Gastrocnemius medialis (tissue), 4 donors: ENCODE data around the gene OR10G2. TPM values are rescaled to one million over a fixed set of nuclear protein-coding genes. Genes with fewer than 3 reads are reported as not detected.
"Not testable (repeated sequence)": the region's sequence is repeated elsewhere in the genome, so short reads cannot be mapped to it uniquely, and the experiment has no call there.

Experiments
- ATAC-seq, 2 donors: fragments of 150-250 bp; one replicate each; pipeline ENCODE4 v1.9.1; 2016
- DNase-seq, 2 donors: peaks; one replicate each; pipeline ENCODE4 v3.0.0-alpha.2; 2019
- H3K27ac ChIP-seq, 4 donors: fragments of 200-600 bp; sonication (generic); 1 replicate in 1 of 4; 2 replicates in 3 of 4; pipeline ENCODE4 v1.5.1; 2016 to 2018; ENCODE audit warnings: mild to moderate bottlenecking in 2 of 4, moderate library complexity in 1 of 4
- H3K27me3 ChIP-seq, 3 donors: fragments of 200-600 bp; sonication (generic) in 2 of 3; 1 replicate in 1 of 3; 2 replicates in 2 of 3; pipeline versions ENCODE4 v1.5.1 to v1.6.0; 2016 to 2019; ENCODE audit warnings: mild to moderate bottlenecking in 1 of 3, moderate library complexity in 1 of 3
- H3K36me3 ChIP-seq, 2 donors: fragments of 200-600 bp; sonication (generic) in 1 of 2; one replicate each; pipeline ENCODE4 v1.5.1; 2017 to 2018
- H3K4me1 ChIP-seq, 2 donors: fragments of 200-600 bp; sonication (generic) in 1 of 2; one replicate each; pipeline ENCODE4 v1.5.1; 2016 to 2017; ENCODE audit warnings: mild to moderate bottlenecking in 2 of 2
- H3K4me3 ChIP-seq, 4 donors: fragments of 200-600 bp; sonication (generic) in 3 of 4; 1 replicate in 1 of 4; 2 replicates in 3 of 4; pipeline ENCODE4 v1.5.1; 2016 to 2019; ENCODE audit warnings: mild to moderate bottlenecking in 2 of 4
- H3K9me3 ChIP-seq, 3 donors: fragments of 200-600 bp; sonication (generic) in 2 of 3; 1 replicate in 1 of 3; 2 replicates in 2 of 3; pipeline ENCODE4 v1.5.1; 2016 to 2019
- POLR2A ChIP-seq, 2 donors: fragments of 450-650 bp; IDR thresholded peaks; one replicate each; pipeline ENCODE4 v1.6.1; 2017; ENCODE audit warnings: antibody characterized with exemption in 2 of 2, mild to moderate bottlenecking in 2 of 2, moderate library complexity in 2 of 2
- in situ Hi-C, 4 donors: fragments of 200-750 bp; cut with MboI; loops; one replicate each; pipeline versions ENCODE4 v1.15.0 to v1.8.0; 2017; ENCODE audit warnings: low sequenced_read_pairs in 4 of 4
- intact Hi-C: fragments of 100-400 bp; cut with DNase I; formaldehyde crosslinking; loops from one replicate; pipeline ENCODE4 v1.15.1; 2023; ENCODE audit warnings: low total_unique reads
- total RNA-seq, 4 donors: library from RNA; depleted of rRNA; stranded (reverse); fragments of >200 nt; gene quantifications; one replicate each; pipeline versions ENCODE4 v1.1.0 to v1.2.3, GENCODE V29; 2016
- TF ChIP-seq, protein P1 (sequence below), 5 experiments: fragments of 450-650 bp in 3 of 5; fragments of 200-600 bp in 2 of 5; sonication (generic) in 2 of 5; IDR thresholded peaks in 4 of 5; conservative IDR thresholded peaks in 1 of 5; 1 replicate in 4 of 5; 2 replicates in 1 of 5; pipeline ENCODE4 v1.5.1; 2016 to 2019; ENCODE audit warnings: antibody characterized with exemption in 5 of 5, mild to moderate bottlenecking in 3 of 5, moderate library complexity in 3 of 5

The OR10G2 gene
- total RNA-seq, 4 donors from 2014 or later: not detected

DNA sequence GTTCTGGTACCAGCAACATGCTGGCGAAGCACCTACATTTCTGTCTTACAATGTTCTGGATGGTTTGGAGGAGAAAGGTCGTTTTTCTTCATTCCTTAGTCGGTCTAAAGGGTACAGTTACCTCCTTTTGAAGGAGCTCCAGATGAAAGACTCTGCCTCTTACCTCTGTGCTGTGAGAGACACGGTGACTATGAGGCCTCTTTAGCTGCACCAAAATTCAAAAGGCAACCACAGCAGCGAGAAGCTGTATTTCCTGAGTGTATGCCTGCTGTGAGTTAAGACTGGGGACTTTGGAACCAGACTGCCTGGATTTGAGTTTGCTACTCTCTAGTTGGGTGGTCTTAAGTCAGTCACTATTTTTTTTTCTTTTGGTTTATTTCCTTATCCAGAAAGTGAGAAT, 8.7 kb upstream of the OR10G2 start:
- Histone ChIP-seq H3K27me3 (no peaks in the 10 kb centered on the region), H3K36me3 (no peaks in the 10 kb centered on the region), H3K9me3 (no peaks in the 10 kb centered on the region), H3K4me3 (no peak overlapping the region), H3K27ac (no peak overlapping the region), H3K4me1 (no peaks in the 10 kb centered on the region)
- in situ Hi-C loops: no loop called here
- TF ChIP-seq POLR2A (IDR thresholded peaks at IDR 0.05): no peak
- TF ChIP-seq, protein P1, sequence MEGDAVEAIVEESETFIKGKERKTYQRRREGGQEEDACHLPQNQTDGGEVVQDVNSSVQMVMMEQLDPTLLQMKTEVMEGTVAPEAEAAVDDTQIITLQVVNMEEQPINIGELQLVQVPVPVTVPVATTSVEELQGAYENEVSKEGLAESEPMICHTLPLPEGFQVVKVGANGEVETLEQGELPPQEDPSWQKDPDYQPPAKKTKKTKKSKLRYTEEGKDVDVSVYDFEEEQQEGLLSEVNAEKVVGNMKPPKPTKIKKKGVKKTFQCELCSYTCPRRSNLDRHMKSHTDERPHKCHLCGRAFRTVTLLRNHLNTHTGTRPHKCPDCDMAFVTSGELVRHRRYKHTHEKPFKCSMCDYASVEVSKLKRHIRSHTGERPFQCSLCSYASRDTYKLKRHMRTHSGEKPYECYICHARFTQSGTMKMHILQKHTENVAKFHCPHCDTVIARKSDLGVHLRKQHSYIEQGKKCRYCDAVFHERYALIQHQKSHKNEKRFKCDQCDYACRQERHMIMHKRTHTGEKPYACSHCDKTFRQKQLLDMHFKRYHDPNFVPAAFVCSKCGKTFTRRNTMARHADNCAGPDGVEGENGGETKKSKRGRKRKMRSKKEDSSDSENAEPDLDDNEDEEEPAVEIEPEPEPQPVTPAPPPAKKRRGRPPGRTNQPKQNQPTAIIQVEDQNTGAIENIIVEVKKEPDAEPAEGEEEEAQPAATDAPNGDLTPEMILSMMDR (IDR thresholded peaks at IDR 0.05 in 4 of 5, conservative IDR thresholded peaks at IDR 0.05 in 1 of 5): no peak
- intact Hi-C loops: no loop called here
- no peak for ATAC-seq
- no peak for DNase-seq

DNA sequence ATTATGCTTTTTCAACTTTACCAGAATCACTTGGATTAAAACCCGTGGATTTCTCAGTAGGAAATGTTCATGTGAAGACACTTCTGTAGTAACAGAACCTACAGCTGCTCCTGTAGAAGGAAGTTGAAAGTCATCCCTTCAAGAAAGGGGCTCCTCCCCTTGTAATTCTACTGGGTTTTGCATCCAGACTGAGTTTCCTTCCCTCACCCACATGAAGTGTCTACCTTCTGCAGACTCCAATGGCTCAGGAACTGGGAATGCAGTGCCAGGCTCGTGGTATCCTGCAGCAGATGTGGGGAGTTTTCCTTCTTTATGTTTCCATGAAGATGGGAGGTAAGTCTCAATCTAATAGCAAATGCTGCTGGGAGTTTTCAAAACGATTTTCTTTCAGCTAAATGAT, 7.9 kb upstream of the OR10G2 start:
- no peaks in the 10 kb centered on the region for H3K27me3 ChIP-seq
- DNase-seq (no peak), ATAC-seq (no peak)
- no peak overlapping the region for H3K27ac ChIP-seq
- no peak for TF ChIP-seq POLR2A (IDR thresholded peaks at IDR 0.05)
- TF ChIP-seq, protein P1 (IDR thresholded peaks at IDR 0.05 in 4 of 5, conservative IDR thresholded peaks at IDR 0.05 in 1 of 5): no peak
- H3K36me3 ChIP-seq: no peaks in the 10 kb centered on the region
- no peak overlapping the region for H3K4me3 ChIP-seq
- H3K4me1 ChIP-seq: no peaks in the 10 kb centered on the region
- in situ Hi-C loops: no loop called here
- intact Hi-C loops: no loop called here
- H3K9me3 ChIP-seq: no peaks in the 10 kb centered on the region

DNA sequence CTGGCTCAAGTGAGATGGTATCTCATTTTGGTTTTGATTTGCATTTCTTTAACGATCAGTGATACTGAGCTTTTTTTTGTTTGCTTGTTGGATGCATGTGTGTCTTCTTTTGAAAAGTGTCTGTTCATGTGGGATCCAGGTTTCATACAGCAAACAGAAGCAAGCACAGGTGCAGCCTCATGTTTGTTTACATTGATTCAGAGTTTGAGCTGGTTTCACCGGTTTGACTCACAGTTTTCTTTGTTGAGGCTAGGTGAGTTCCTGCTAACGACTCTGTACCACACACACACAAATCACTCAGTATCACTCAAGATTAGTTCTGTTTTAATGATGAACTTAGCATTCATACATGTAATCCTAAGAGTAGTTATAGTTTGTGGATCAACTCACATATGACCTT, 3.7 kb downstream of the OR10G2 start:
- Histone ChIP-seq H3K9me3 (no peaks in the 10 kb centered on the region), H3K36me3 (no peaks in the 10 kb centered on the region), H3K4me1 (no peaks in the 10 kb centered on the region), H3K27ac (no peak overlapping the region), H3K27me3 (no peaks in the 10 kb centered on the region), H3K4me3 (no peak overlapping the region)
- in situ Hi-C loops: no loop called here
- no peak for ATAC-seq
- TF ChIP-seq, protein P1 (IDR thresholded peaks at IDR 0.05 in 4 of 5, conservative IDR thresholded peaks at IDR 0.05 in 1 of 5): no peak
- no peak for TF ChIP-seq POLR2A (IDR thresholded peaks at IDR 0.05)
- DNase-seq: no peak
- intact Hi-C loops: no loop called here

- H3K27me3 ChIP-seq, H3K9me3 ChIP-seq, intact Hi-C loops, DNase-seq, H3K4me3 ChIP-seq, H3K27ac ChIP-seq, ATAC-seq, H3K36me3 ChIP-seq, H3K4me1 ChIP-seq, in situ Hi-C loops: not testable (repeated sequence)
These were observed 4.2 kb downstream of the OR10G2 start for GRCh38 chr14:21630503-21630902.

DNA sequence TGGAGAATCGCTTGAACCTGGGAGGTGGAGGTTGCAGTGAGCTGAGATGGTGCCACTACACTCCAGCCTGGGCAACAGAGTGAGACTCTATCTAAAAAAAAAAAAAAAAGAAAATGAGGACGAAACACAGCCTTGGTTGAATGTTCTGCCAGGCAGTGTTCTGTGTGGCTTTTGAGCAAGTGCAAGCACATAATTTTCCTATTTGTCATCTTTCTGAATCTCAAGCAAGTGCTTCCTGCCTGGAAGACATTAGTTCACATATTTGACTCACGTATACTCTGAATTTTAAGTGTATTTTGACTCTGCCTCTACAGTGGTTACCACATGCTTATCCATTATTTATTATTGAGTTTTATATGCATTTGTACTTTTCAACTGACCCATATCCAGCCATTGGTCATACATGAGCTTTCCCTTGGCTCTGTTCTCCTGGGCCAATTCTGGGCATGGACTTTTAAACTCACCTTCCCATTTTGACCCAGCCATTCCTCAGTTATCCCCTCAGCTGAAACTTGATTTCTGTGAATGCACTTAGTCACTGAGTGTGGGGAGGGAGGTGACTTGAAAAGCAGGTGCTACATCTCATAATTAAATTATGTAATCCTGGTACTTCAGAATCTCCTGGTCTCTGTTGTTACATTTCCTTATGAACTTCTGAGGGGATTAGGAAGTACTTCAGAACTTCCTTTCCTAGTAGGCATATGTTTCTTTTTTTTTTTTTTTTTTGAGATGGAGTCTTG, 8.1 kb downstream of the OR10G2 start:
- in situ Hi-C loops (no loop called here), intact Hi-C loops (no loop called here)
- no peaks in the 10 kb centered on the region for H3K4me1 ChIP-seq
- H3K36me3 ChIP-seq: no peaks in the 10 kb centered on the region
- H3K9me3 ChIP-seq: no peaks in the 10 kb centered on the region
- no peak for ATAC-seq
- no peak overlapping the region for H3K4me3 ChIP-seq
- no peaks in the 10 kb centered on the region for H3K27me3 ChIP-seq
- TF ChIP-seq, protein P1 (IDR thresholded peaks at IDR 0.05 in 4 of 5, conservative IDR thresholded peaks at IDR 0.05 in 1 of 5): no peak
- TF ChIP-seq POLR2A (IDR thresholded peaks at IDR 0.05): no peak
- DNase-seq: no peak
- no peak overlapping the region for H3K27ac ChIP-seq
